HG03103 (cell line): ENCODE data around the gene OTUD7B.

Experiments used
- ATAC-seq: cut with Tn5 transposase; IDR thresholded peaks from one replicate; pipeline ENCODE4 v1.9.1; 2021; ENCODE audit warnings: low read depth; ENCODE audit not compliant: unreplicated experiment

OTUD7B gene

GRCh38 chr1:149925751-149926150 lies 84.8 kb downstream of the OTUD7B start:
- ATAC-seq = no peak

- no peak for ATAC-seq
These were observed 85.2 kb downstream of the OTUD7B start for GRCh38 chr1:149925345-149925744.

- no peak for ATAC-seq
These were observed 86.9 kb downstream of the OTUD7B start for GRCh38 chr1:149923626-149924025.

GRCh38 chr1:149917571-149918144 lies 92.9 kb downstream of the OTUD7B start, which contains the start of gene SV2A:
Gene SV2A (minus strand): TSS chr1:149917844. CDS start chr1:149913840, 4,004 bp downstream.
- no peak for ATAC-seq

- no peak for ATAC-seq
These were observed 93.7 kb downstream of the OTUD7B start for GRCh38 chr1:149916898-149917252.

GRCh38 chr1:149916193-149916897 lies 94.2 kb downstream of the OTUD7B start:
- no peak for ATAC-seq

- no peak for ATAC-seq
These were observed 94.9 kb downstream of the OTUD7B start for GRCh38 chr1:149915429-149916192.

- ATAC-seq = no peak
These were observed 96.0 kb downstream of the OTUD7B start for GRCh38 chr1:149914545-149914944.

- no peak for ATAC-seq
These were observed 103.9 kb downstream of the OTUD7B start for GRCh38 chr1:149906570-149907075.

GRCh38 chr1:149903836-149904491 lies 106.6 kb downstream of the OTUD7B start:
- ATAC-seq = no peak

- peak; percentile 89 for ATAC-seq
These were observed 110.9 kb downstream of the OTUD7B start, which contains the start of gene BOLA1 for GRCh38 chr1:149899460-149900284. Gene BOLA1 (plus strand): TSS chr1:149899568. CDS start chr1:149900060, 492 bp downstream.

- no peak for ATAC-seq
These were observed 114.0 kb downstream of the OTUD7B start for GRCh38 chr1:149896575-149896974.

- no peak for ATAC-seq
These were observed 121.6 kb downstream of the OTUD7B start for GRCh38 chr1:149888999-149889289.

GRCh38 chr1:149888247-149888998 lies 122.1 kb downstream of the OTUD7B start:
- peak; percentile 12 for ATAC-seq
